Coronary artery (tissue), 2 donors: ENCODE measurements around the gene RPN1.
"Not testable (repeated sequence)": the region's sequence is repeated elsewhere in the genome, so short reads cannot be mapped to it uniquely, and the experiment has no call there.

Experiments
- DNase-seq: peaks from one replicate; pipeline ENCODE4 v3.0.0-alpha.2; 2017; ENCODE audit warnings: low spot score
- H3K27ac ChIP-seq, 2 donors: fragments of 200-600 bp; sonication (generic); one replicate each; pipeline ENCODE4 v1.5.1; 2016 to 2019
- H3K4me3 ChIP-seq: fragments of 200-600 bp; sonication (generic); 2 replicates; pipeline ENCODE4 v1.5.1; 2016; ENCODE audit warnings: mild to moderate bottlenecking, moderate library complexity
- CTCF ChIP-seq: fragments of 200-600 bp; sonication (generic); IDR thresholded peaks from one replicate; pipeline ENCODE4 v1.5.1; 2019; ENCODE audit warnings: antibody characterized with exemption

Gene RPN1

GRCh38 chr3:128598884-128599664 lies 51.5 kb downstream of the RPN1 start:
- DNase-seq, result no peak
- no peak for TF ChIP-seq CTCF
- H3K27ac ChIP-seq, result no peak overlapping the region
- no peak overlapping the region for H3K4me3 ChIP-seq

DNA sequence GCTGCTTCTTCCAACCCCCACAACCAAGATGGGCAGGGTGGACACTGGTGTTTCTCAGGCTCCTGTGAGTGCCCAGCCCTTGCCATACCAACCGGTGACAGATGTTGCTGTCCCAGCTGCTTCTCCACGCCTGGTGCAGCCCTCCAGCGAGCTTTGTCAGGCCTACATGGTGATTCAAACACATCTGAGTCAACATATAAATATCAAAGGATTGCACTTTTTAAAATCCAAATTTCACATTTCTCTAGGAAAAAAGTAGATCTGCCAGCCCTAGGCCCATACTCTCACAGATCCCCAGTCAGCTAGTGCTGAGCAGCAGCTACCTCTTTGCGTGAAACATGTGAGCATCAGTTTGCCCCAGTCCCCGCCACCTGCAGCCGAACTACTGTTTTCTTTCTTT lies 52.7 kb downstream of the RPN1 start:
- DNase-seq, result no peak
- TF ChIP-seq CTCF, result no peak
- Histone ChIP-seq H3K4me3 (no peak overlapping the region), H3K27ac (no peak overlapping the region)

GRCh38 chr3:128592864-128593263 lies 57.8 kb downstream of the RPN1 start:
- no peak for DNase-seq
- Histone ChIP-seq H3K4me3 (no peak overlapping the region), H3K27ac (no peak overlapping the region)
- TF ChIP-seq CTCF, result no peak

- no peak overlapping the region for H3K4me3 ChIP-seq
- DNase-seq, result no peak
- no peak for TF ChIP-seq CTCF
- no peak overlapping the region for H3K27ac ChIP-seq
These were observed 58.7 kb downstream of the RPN1 start for GRCh38 chr3:128591738-128592426.

DNA sequence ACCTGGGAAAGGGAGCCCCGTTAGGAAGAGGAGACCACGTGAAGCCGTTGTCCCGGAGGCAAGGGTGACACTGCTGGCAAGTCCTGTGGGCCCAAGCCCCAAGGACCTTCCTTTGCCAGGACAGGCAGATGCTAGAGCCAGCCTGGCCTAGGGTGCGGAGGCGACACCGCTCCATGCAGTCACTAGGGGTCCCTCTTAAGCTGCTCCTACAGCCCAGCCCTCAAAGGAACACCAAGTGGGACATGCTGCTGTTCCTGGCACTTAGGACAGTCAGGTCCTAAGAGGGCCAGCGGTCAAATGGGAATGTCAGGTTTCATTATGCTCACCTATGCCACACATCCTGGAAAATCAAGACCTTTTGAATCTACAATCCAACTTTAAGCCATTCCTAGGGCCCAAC lies 59.7 kb downstream of the RPN1 start:
- no peak overlapping the region for H3K4me3 ChIP-seq
- no peak overlapping the region for H3K27ac ChIP-seq
- no peak for DNase-seq
- TF ChIP-seq CTCF, result no peak

- H3K27ac ChIP-seq, DNase-seq, H3K4me3 ChIP-seq: not testable (repeated sequence)
These were observed 60.6 kb downstream of the RPN1 start for GRCh38 chr3:128589985-128590384.

GRCh38 chr3:128588147-128588546 lies 62.5 kb downstream of the RPN1 start:
- TF ChIP-seq CTCF, result no peak
- Histone ChIP-seq H3K4me3 (no peak overlapping the region), H3K27ac (no peak overlapping the region)
- DNase-seq, result no peak
